DMS153 (cell line): Measurements from ENCODE around the gene SLC15A1.

Source experiments
- DNase-seq: peaks from one replicate; lab custom pipeline; 2025; lab: John Stamatoyannopoulos, UW

SLC15A1 gene

DNA sequence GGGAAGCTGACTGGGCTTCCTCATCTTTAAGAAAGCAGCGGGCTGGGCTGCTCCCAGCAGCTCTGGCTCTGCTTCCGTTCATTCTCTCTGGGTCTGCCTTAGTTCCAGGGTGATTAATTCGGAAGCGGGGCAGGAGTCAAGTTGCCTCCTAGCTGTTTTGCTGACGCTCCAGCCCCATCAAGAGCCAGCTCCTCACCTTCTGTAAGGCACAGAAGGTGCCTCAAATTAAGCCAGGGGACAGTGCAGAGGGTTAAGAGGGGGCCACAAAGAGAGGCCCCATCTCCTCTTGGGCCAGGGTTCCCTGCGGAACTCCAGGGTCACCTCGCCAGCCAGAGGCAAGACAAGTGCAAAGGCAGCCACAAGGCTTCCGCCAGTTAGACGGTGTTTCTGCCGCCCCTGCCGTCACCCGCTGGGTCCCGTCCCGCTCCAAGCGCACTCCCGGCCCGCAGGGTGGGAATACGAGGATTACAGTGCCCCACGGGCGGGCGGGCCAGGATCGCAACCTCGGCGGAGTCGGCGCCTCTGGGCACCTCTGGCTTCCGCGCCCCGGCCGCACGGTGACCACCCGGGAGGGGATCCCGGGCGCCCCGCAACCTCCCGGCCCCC is 508 bp downstream of the SLC15A1 start:
- DNase-seq: no peak

DNA sequence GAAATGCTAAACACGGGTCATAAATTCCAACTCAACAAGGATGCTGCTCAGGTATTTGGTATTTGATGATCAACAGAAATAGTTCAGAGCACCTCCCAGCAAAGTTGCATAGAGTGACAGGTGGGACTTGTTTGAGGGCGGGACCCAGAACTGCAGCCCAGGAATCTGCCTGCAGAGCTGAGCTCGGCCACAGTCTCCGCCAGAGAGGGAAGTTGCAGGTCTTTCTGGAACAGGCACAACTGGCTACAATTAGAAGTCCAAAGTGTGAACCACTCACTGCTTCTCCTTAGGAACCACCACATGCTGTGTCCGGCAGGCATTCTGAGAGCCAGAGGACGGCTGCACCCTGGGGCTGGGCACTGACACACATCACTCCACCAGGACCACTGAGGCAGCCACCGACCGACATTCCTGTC is 1.1 kb downstream of the SLC15A1 start:
- DNase-seq: no peak

DNA sequence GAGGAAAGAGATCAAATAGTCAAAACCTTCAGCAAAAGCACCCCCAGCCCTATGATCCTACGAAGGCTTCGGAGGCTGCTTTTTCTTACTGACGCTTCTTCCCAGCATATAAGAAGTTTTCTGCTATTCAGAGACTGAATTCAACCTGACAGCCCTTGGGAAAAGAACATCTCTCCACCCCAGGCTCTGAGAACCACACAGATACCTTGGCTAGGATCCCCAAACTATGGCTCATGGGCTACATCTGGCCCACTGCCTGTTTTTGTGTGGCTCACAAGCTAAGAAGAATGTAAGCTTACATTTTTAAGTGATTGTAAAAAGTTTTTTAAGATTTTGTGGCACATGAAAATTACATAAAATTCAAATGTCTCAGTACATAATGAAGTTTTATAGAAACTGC is 3.0 kb downstream of the SLC15A1 start:
- DNase-seq: no peak

DNA sequence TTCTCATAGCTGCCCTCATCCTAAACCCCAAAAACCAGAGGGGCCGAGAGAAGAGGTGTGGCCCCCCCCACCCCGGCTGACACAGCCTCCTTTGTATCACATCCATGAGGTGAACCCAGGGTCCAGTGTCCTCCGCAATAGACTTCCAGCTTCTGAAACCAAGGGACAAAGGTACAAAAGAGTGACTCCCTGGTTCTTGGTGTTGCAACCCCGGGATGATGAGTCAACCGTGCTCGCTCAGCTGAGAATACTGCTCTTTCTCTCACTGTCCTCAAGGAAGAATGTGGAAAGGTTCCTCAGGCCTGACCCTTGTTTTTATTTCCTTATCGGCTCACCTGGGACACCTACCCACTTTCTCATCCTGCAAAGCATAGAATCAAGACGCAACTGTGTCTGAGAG is 5.5 kb downstream of the SLC15A1 start:
- DNase-seq: no peak

DNA sequence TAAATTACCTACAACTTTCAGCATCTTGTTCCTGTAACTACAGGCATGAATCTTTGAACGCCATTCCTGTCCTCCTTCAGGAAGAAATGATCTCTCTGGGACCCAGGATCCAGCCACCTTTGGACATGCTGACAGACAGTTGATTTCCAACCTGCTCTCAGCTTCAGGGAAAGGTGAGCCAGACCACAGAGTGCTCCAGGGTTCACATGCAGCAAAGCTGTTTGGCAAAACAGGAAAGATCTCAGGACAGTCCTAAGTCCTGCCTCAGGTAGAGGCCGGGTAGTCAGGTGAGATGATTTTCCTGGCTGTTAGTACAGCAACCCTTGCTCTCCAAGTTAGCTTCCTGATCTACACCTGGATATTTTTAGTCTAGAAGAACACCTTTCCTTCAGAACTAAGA is 9.1 kb downstream of the SLC15A1 start:
- DNase-seq: no peak

DNA sequence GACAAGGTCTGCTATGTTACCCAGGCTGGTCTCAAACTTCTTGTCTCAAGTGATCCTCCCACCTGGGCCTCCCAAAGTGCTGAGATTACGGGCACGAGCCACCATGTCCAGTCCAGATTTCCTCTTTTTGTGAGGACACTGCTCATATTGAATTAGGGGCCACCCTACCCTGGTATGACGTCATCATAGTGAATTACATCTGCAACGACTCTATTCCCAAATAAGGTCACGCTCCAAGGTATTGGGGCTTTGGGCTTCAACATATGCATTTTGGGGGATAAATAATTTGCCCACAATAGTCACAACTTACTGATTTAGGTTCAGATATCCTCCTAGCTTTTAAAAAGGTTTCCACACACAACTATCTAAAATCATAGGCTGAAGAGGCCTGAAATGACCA is 9.5 kb downstream of the SLC15A1 start:
- DNase-seq: no peak

DNA sequence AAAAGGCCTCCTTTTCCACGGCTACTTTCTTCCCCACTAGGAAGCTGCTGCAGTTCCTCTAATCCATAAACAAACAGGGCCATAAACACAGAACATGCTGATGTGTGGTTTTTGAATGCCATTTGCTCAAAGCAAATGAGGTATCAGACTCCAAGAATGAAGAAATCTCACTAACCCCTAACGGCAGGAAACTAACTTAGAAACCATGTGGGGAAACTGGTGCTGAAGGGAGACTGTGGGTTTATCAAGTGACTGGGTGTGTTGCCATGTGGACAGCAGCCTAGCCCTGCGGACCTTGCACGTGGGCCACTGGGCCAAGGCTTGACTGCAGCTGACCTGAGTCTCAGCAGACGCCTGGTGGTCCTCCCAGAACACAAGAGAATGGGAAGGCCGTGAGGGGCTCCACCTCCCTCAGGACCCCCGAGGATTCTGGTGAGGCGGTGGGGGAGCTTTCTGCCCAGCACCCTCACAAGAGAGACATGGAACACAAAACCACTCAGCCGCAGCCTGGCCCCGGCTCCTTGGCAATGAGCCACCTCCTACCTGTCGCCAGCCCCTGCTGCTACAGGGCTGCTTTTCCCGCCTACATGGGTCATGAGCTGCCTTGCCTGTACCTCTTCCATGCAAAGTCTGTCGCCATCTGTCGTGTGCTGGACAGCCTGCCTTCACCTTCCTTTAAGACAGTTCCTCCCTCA is 10.6 kb downstream of the SLC15A1 start:
- DNase-seq: no peak

DNA sequence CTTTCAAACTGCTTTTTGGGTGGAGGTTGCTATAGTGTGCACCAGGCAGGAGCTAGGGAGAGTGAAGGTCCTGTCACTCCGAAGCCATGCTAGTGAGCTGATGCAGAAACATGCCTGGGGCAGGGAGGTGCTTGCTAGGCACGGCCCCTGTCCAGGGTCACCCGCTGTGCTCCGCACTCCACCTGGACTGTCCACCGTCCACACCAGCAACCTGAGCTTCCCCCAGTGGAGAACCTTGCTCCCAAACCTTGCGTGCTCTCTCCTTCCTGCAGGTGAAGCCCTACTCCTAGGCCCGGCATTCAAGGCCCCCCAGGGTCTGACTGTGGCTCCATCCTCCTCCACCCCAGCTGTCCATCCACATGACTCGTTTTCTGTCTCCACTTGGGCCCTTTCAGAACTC is 12.3 kb downstream of the SLC15A1 start:
- DNase-seq: no peak

DNA sequence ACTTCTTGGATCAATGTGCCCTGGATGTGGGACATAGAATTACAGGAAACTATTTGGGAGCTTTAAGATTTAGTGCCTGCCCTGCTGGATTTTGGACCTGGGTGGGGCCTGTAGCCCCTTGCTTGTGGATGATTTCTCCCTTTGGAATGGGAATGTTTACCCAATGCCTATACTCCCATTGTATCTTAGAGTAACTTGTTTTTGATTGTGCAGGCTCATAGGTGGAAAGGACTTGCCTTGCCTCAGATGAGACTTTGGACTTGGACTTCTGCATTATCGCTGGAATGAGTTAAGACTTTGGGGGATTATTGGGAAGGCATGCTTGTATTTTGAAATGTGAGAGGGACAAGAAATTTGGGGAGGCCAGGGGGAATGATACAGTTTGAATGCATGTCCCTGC is 13.5 kb downstream of the SLC15A1 start:
- no peak for DNase-seq

DNA sequence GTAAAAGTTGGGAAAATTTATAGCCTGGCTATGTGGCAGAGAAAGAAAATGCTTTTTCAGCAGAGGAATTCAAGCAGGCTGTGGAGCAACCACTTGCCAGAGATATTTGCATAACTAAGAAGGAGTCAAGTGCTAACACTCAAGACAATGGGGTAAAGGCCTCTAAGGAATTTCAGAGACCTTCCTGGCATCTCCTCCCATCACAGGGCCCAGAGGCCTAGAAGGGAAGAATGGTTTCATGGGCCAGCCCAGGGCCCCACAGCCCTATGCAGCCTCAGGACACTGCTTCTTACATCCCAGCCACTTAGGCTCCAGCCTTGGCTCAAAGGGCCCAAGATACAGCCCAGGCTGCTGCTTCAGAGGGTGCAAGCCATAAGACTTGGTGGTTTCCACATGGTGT is 14.3 kb downstream of the SLC15A1 start:
- no peak for DNase-seq

DNA sequence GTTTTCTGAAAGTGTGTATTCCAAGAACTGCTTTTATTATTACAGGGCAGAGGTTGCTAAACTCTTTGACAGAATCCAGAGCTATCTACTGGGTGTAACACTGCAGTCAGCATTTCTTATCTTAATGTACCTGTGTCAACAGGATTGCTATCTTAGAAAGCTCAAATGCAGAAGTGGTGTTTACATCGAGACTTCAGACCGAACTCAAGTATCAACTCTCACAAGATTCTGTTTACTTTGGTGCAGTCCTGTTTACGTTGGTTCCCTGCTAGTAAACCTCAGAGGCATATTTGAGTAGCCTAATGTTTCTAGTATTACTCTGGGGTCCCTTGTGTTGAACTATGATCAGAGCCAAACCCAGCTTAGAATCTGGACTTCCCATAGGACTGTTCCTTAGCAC is 20.5 kb downstream of the SLC15A1 start:
- no peak for DNase-seq

DNA sequence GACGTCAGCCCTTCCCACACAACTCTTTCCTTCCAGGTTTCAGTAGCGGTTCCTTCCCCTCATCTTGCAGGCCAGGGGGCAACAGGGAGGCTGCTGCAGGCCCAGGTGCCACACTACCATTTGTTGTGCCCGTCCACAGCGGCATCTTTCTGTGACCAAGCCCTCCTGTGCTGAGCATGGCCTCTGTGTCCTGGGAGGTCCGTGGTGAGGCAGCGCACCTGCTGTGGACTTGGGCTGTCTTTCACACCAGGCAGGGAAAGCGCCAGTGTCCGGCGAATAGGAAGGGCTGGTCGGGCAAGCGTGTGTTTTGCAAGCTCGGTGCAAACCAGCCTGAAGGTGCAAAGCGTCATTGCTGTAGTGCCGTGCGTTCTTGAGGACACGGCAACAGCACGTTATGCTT is 21.4 kb downstream of the SLC15A1 start:
- no peak for DNase-seq

DNA sequence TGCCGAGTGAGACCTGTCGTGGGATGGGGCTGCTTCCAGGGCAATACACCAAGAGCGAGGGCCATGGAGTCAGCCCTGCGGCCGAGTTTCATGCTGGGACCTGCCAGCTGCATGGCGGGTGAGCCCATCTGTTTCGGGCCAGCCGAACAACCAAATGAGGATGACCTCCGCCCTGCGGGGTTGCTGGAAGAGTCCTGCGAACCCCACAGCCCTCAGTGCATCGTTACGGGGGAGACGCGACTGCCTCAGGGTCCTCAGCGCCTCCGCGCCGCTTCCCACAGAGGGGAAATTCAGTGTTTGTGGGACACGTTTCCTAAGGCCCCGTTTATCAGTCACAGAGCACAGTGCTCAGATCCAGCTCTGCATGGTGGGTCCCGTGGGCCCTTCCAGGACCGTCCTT is 22.0 kb downstream of the SLC15A1 start:
- no peak for DNase-seq

DNA sequence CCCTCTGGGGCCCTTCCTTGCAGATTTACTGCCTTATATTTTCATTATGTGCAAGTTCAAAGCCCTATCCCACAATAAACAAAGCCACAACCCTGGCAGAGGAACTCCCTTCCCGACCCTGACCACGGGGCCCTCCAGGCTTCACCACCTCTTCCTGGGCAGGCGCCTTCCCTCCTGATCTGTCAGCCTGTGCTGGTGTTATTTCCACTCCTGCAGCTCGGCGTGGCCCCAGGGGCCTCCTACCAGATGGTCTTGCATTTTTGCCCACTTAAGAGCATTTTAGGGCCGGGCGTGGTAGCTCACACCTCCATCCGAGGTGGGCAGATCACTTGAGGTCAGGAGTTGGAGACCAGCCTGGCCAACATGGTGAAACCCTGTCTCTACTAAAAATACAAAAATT is 22.8 kb downstream of the SLC15A1 start:
- no peak for DNase-seq

DNA sequence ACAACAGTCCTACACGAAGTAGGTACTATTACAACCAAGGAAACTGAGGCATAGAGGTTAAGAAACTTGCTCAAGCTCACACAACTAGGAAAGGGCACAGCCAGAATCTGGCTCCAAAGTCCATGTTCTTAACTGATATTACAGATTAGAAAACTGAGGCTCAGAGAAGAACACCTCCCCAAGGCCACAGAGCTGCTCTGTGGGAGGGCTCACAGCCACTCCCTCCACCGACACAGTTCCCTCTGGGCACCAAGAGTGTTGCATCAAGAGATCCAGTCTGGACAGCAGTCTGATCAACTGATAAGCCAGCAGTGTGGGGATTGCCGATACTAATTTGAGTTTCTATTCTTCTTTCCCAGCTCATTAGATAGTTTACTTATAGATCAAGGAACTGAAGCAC is 29.5 kb downstream of the SLC15A1 start:
- DNase-seq: no peak

DNA sequence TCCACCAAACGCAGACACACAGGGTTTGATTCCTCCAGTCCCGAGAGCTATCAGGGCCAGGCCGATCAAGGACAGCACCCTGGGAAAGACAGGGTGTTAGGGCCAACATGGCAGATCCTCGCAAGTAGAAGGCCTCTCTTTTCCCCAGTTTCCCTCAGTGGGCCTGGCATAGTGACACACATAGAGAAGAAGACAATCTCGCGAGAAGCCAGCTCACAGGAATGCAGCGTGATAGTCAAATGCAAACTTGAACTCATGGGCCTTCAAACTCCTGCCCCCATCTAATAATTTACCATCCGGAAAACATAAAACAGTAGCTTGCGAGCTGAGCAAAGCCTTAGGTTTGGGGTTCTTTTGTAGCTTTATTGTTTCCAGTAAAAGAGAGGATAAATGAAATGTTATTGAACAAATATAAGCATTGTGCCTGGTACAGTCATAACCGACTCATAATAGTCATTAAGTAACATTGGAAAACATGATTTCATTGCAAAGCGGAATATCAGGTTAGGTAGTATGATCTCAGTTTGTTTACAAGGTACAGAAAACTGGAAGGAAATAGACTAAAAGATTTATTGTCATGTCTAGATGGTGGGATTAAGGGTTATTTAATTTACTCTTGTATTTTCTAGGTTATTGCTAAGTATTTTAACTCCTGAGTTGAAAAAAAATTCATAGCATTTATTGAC is 30.5 kb downstream of the SLC15A1 start:
- DNase-seq: no peak

DNA sequence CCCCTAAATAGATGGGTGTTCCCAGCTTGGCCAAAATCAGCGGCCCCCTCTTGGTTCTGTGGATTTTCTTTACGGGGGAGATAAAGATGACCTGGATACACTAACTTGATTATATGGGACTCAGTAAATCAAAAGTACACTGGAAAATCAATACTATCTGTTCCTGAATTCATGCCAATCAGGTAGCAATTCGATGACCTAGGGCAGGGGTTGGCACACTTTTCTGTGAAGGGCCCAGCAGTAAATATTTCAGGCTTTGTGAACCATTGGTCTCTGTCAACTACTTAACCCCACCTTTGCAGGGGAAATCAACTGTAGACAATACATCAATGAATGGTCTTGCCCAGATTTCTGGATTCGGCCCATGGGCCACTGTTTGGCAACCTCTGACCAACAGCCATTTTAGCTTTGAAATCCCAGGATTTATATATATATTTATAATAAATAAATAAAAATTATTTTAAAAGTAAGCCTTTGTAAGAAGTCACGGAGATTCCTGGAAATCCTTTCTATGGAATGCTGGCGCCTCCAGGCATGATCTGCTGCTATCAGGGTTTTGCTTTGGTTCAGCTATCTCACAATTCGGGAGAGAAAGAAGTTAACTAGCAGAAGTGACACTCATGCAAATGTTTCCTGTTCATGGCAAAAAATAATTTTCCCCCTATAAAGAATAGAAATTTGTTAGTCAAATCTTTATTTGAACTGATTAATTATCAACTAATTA is 32.8 kb downstream of the SLC15A1 start:
- no peak for DNase-seq

DNA sequence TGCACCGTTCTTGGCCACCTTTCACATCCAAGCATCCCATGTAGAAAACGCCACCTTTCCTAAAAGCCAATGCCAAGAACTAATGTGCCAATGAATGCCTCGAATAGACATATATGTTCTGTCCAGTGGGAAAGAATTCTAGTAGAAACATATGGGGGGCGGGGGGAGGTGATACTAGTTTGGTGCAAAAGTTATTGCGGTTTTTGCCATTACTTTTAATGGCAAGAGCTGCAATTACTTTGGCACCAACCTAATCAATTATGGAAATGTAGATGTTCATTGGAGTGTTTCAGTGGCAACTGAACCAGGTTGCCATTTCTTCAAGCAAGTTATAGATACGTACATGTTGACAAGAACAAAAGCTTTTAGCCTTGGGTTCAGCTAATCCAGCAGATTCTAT is 34.6 kb downstream of the SLC15A1 start:
- DNase-seq: no peak

DNA sequence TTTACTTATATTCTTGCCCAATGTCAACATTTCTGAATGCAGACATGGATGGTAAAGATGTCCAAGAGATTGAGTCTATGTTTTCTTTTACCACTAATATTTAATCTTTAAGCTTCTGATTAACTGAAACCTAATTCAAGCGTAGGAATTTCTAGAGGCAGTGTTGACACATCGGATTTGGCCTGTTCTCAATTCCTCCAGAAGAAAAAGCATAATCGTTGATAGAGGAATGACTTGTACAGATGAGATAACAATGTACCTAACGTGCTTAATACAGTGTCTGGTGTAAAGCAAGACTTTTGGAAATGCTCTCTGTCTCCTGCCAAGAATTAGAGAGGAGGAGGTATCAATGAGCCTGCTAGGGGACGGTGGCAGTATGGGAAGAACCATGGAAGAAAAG is 35.2 kb downstream of the SLC15A1 start:
- DNase-seq: no peak

DNA sequence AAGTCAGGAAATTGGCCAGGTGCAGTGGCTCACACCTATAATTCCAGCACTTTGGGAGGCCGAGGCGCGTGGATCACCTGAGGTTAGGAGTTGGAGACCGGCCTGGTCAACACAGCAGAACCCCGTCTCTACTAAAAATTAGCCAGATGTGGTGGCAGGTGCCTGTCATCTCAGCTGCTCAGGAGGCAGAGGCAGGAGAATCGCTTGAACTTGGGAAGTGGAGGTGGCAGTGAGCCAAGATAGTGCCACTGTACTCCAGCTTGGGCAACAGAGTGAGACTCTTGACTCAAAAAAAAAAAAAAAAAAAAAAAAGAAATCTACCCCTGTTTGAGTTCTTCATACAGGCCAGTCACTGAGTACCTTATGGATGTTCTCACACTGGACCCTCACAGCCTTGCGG is 42.0 kb downstream of the SLC15A1 start:
- no peak for DNase-seq

DNA sequence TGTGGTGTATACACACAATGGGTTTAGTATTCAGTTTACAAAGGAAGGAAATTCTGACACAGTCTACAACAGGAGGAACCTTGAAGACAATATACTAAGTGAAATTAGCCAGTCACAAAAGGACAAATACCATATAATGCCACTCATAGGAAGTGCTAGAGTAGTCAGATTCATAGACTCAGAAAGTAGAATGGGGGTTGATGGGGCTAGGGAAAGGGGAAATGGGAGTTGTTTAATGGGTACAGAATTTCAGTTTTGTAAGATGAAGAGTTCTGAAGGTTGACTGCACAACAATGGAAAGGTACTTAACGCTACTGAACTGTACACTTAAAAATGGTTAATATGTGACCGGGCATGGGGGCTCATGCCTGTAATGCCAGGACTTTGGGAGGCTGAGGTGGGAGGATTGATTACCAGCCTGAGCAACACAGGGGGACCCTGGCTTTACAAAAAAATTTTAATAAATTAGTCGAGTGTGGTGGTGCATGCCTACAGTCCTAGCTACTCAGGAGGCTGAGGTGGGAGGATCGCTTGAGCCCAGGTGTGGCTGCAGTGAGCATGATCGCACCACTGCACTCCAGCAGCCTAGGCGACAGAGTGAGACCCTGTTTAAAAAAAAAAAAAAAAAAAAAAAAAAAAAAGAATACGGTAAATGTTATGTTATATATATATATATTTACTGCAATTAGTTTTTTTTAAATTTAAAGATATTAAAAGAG is 45.0 kb downstream of the SLC15A1 start:
- no peak for DNase-seq

DNA sequence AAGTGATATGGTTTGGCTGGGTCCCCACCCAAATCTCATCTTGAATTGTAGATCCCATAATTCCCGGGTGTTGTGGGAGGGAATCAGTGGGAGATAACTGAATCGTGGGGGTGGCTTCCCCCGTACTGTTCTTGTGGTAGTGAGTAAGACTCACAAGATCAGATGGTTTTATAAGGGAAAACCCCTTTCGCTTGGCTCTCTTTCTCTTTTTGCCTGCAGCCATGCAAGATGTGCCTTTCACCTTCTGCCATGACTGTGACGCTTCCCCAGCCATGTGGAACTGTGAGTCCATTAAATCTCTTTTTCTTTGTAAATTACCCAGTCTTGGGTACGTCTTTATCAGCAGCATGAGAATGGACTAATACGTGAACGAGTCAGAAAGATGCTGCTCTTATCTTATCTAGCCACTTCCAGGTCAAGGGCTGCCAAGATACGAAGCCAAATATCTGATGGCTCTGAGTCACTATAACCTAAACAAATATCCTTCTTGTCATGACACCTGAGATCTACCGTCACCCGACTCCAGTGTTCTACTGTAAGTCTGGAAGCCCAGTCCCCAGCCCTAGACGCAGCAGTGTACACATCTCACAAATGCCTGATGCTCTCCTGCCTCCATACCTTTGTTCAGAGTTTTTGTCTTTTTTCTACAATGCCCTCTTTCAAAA is 45.9 kb downstream of the SLC15A1 start:
- DNase-seq: no peak
